ENCODE results near the gene CLC. TPM values are rescaled to one million over a fixed set of nuclear protein-coding genes. Genes with fewer than 3 reads are reported as not detected.

CLC gene
- total RNA-seq, 1 donor from 2014 or later, result not detected

DNA sequence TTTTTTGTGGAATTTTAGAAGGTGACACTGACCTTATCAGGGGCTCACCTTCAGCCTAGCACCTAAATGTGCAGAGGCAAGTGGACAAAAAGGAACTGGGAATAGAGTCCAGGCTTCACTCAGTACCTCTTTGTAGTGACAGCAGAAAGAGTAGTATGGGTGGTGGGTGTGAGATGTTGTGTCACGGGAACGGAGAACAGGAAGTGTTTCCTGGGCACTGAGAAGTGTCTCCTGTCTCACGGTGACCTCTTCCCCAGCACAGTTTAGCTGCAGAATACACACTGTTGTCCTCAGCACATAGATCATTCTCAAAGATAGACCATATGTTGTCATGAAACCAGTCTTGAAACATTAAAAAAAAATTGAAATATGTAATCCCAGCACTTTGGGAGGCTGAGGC, 51.1 kb downstream of the CLC start:
- DNase-seq (ENCODE audit: low read depth, low spot score), result no peak
- Mint-ChIP-seq H3K4me3 (no peak overlapping the region), H3K36me3 (ENCODE audit: low read depth) (no peaks in the 10 kb centered on the region), H3K4me1 (no peaks in the 10 kb centered on the region), H3K27me3 (ENCODE audit: low read depth) (peaks cover 38% of the 10 kb centered on the region), H3K9me3 (no peaks in the 10 kb centered on the region), H3K27ac (ENCODE audit: unreplicated experiment) (no peak overlapping the region)
- TF ChIP-seq CTCF (conservative IDR thresholded peaks at IDR 0.05), result no peak

DNA sequence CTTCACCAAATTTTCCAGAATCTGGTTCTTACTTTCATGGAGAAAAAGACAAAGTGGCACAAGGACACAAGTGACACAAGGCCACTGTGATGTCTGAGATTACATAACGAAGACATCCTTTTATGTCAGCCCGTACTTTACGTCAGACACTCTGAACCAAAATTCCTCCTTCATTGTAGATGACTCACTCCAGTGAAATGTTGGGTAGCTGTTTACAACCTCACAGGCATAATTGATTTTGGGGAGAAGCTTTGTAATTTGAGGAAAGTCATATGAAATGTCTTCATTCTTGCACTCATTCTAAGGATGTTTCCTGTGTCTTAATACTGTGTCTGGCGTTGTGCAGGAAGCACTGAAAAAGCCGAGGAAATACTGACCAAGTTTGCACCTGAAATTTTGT, 53.6 kb downstream of the CLC start:
- H3K4me3 Mint-ChIP-seq, result no peak overlapping the region
- H3K36me3 Mint-ChIP-seq (ENCODE audit: low read depth), result no peaks in the 10 kb centered on the region
- no peak for TF ChIP-seq CTCF (conservative IDR thresholded peaks at IDR 0.05)
- H3K27me3 Mint-ChIP-seq (ENCODE audit: low read depth), result peaks cover 28% of the 10 kb centered on the region
- no peak overlapping the region for H3K27ac Mint-ChIP-seq (ENCODE audit: unreplicated experiment)
- H3K4me1 Mint-ChIP-seq, result no peaks in the 10 kb centered on the region
- DNase-seq (ENCODE audit: low read depth, low spot score), result no peak
- H3K9me3 Mint-ChIP-seq, result no peaks in the 10 kb centered on the region

- no peak for DNase-seq (ENCODE audit: low read depth, low spot score)
- no peaks in the 10 kb centered on the region for H3K4me1 Mint-ChIP-seq
- H3K9me3 Mint-ChIP-seq, result no peaks in the 10 kb centered on the region
- no peak overlapping the region for H3K4me3 Mint-ChIP-seq
- H3K27ac Mint-ChIP-seq (ENCODE audit: unreplicated experiment), result no peak overlapping the region
- H3K36me3 Mint-ChIP-seq (ENCODE audit: low read depth), result no peaks in the 10 kb centered on the region
- peaks cover 35% of the 10 kb centered on the region for H3K27me3 Mint-ChIP-seq (ENCODE audit: low read depth)
- TF ChIP-seq CTCF (conservative IDR thresholded peaks at IDR 0.05), result no peak
These were observed 56.4 kb downstream of the CLC start for GRCh38 chr19:39681416-39681815.

Other genes with a start within 250 kb of the CLC start
- 17.9 and 22.3 TPM in 2 replicates for gene DLL3, start 239.1 kb downstream of the CLC start, total RNA-seq
- gene SELENOV, start 222.9 kb downstream of the CLC start, total RNA-seq, result not detected in 2 replicates
- 7.2 and 7.7 TPM in 2 replicates for gene EID2B, start 205.2 kb downstream of the CLC start, total RNA-seq
- 28.0 and 30.8 TPM in 2 replicates for gene EID2, start 197.9 kb downstream of the CLC start, total RNA-seq
- not detected in 2 replicates for gene LGALS13, start 135.5 kb downstream of the CLC start, total RNA-seq
- gene LGALS16, start 82.1 kb downstream of the CLC start, total RNA-seq, result not detected in 2 replicates
- not detected in 2 replicates for gene LGALS14, start 33.5 kb downstream of the CLC start, total RNA-seq
- not detected in 2 replicates for gene LEUTX, start 40.8 kb upstream of the CLC start, total RNA-seq
- gene DYRK1B, start 96.1 kb upstream of the CLC start, total RNA-seq, result 40.5 and 44.9 TPM in 2 replicates
- 473 and 489 TPM in 2 replicates for gene FBL, start 108.3 kb upstream of the CLC start, total RNA-seq
- gene FCGBP, start 196.6 kb upstream of the CLC start, total RNA-seq, result 1.0 and 1.6 TPM in 2 replicates
- gene PSMC4, start 233.1 kb upstream of the CLC start, total RNA-seq, result 114 and 118 TPM in 2 replicates

All from neural crest cell (in vitro differentiated cells).